Esophagus muscularis mucosa (tissue), 4 donors: ENCODE measurements around the gene CLCA1. TPM values are rescaled to one million over a fixed set of nuclear protein-coding genes. Genes with fewer than 3 reads are reported as not detected.

ENCODE experiments used
- DNase-seq: peaks from one replicate; pipeline ENCODE4 v3.0.0-alpha.2; 2017; ENCODE audit errors: extremely low spot score
- H3K27ac ChIP-seq, 4 donors: fragments of 200-600 bp; sonication (generic); replicated peaks in 1 of 4; 1 replicate in 3 of 4; 2 replicates in 1 of 4; pipeline ENCODE4 v1.5.1; 2016 to 2019; ENCODE audit warnings: mild to moderate bottlenecking in 1 of 4
- H3K27me3 ChIP-seq, 4 donors: fragments of 200-600 bp; sonication (generic); one replicate each; pipeline versions ENCODE4 v1.5.1 to v1.6.0; 2016 to 2019
- H3K36me3 ChIP-seq, 4 donors: fragments of 200-600 bp; sonication (generic); one replicate each; pipeline ENCODE4 v1.5.1; 2016 to 2019
- H3K4me1 ChIP-seq, 4 donors: fragments of 200-600 bp; sonication (generic); one replicate each; pipeline ENCODE4 v1.5.1; 2016 to 2019
- H3K4me3 ChIP-seq, 4 donors: fragments of 200-600 bp; sonication (generic); 1 replicate in 2 of 4; 2 replicates in 2 of 4; pipeline ENCODE4 v1.5.1; 2016 to 2019; ENCODE audit warnings: mild to moderate bottlenecking in 4 of 4, moderate library complexity in 1 of 4
- H3K9me3 ChIP-seq, 4 donors: fragments of 200-600 bp; sonication (generic); 1 replicate in 3 of 4; 2 replicates in 1 of 4; pipeline ENCODE4 v1.5.1; 2016 to 2019
- CTCF ChIP-seq, 3 experiments: fragments of 200-600 bp in 2 of 3; fragments of 450-650 bp in 1 of 3; sonication (generic) in 2 of 3; IDR thresholded peaks; one replicate each; pipeline ENCODE4 v1.5.1; 2017 to 2019; ENCODE audit warnings: antibody characterized with exemption in 3 of 3, mild to moderate bottlenecking in 2 of 3, moderate library complexity in 1 of 3
- EP300 ChIP-seq: sonication (generic); formaldehyde crosslinking; IDR thresholded peaks from one replicate; pipeline ENCODE4 v1.6.1; 2017; ENCODE audit warnings: antibody characterized with exemption
- POLR2A ChIP-seq: fragments of 450-650 bp; IDR thresholded peaks from one replicate; pipeline ENCODE4 v1.6.1; 2017; ENCODE audit warnings: antibody characterized with exemption, moderate library complexity, mild to moderate bottlenecking, low read depth
- POLR2AphosphoS5 ChIP-seq, 2 donors: sonication (generic); formaldehyde crosslinking; IDR thresholded peaks; one replicate each; pipeline ENCODE4 v1.6.1; 2017; ENCODE audit warnings: antibody characterized with exemption in 2 of 2
- WGBS: methylation state at CpG from one replicate; pipeline ENCODE4 v1.1.5; 2018; 5-methylcytosine and 5-hydroxymethylcytosine counted together
- intact Hi-C: fragments of 100-400 bp; cut with DNase I; formaldehyde crosslinking; loops from one replicate; pipeline ENCODE4 v1.15.1; 2023
- total RNA-seq, 4 donors: library from RNA; depleted of rRNA; stranded (reverse); fragments of >200 nt; gene quantifications; one replicate each; pipeline versions ENCODE4 v1.1.0 to v1.2.1, GENCODE V29; 2016

CLCA1 gene
- total RNA-seq, 4 donors from 2014 or later: 0.11 TPM; not detected in 3

GRCh38 chr1:86453664-86454063 is 15.1 kb upstream of the CLCA1 start:
- DNase-seq: no peak
- 76% methylated on average over 3 of the region's 3 CpGs for WGBS
- no peak for TF ChIP-seq CTCF (IDR thresholded peaks at IDR 0.05)
- no peak for TF ChIP-seq POLR2A
- no peak for TF ChIP-seq POLR2AphosphoS5 (IDR thresholded peaks at IDR 0.05)
- TF ChIP-seq EP300: no peak
- Histone ChIP-seq H3K27ac (no peak overlapping the region), H3K4me3 (no peak overlapping the region), H3K27me3 (no peaks in the 10 kb centered on the region), H3K9me3 (no peaks in the 10 kb centered on the region), H3K4me1 (no peaks in the 10 kb centered on the region), H3K36me3 (no peaks in the 10 kb centered on the region)
- intact Hi-C loops: no loop called here

GRCh38 chr1:86455073-86455472 is 13.7 kb upstream of the CLCA1 start:
- Histone ChIP-seq H3K9me3 (no peaks in the 10 kb centered on the region), H3K4me1 (no peaks in the 10 kb centered on the region), H3K36me3 (no peaks in the 10 kb centered on the region), H3K27me3 (no peaks in the 10 kb centered on the region), H3K27ac (no peak overlapping the region), H3K4me3 (no peak overlapping the region)
- no peak for DNase-seq
- intact Hi-C loops: no loop called here
- 69% methylated on average over 5 of the region's 5 CpGs for WGBS
- no peak for TF ChIP-seq POLR2AphosphoS5 (IDR thresholded peaks at IDR 0.05)
- TF ChIP-seq CTCF (IDR thresholded peaks at IDR 0.05): no peak
- TF ChIP-seq EP300: no peak
- TF ChIP-seq POLR2A: no peak

GRCh38 chr1:86460998-86461397 is 7.7 kb upstream of the CLCA1 start:
- WGBS: 18% methylated on average over 1 of the region's 1 CpG
- TF ChIP-seq POLR2AphosphoS5 (IDR thresholded peaks at IDR 0.05) (no peak), EP300 (no peak), POLR2A (no peak), CTCF (IDR thresholded peaks at IDR 0.05) (no peak)

GRCh38 chr1:86461482-86461881 is 7.2 kb upstream of the CLCA1 start:
- WGBS: 90% methylated on average over 3 of the region's 3 CpGs
- DNase-seq: no peak
- Histone ChIP-seq H3K4me1 (no peaks in the 10 kb centered on the region), H3K4me3 (no peak overlapping the region), H3K27ac (no peak overlapping the region), H3K36me3 (no peaks in the 10 kb centered on the region), H3K27me3 (no peaks in the 10 kb centered on the region), H3K9me3 (no peaks in the 10 kb centered on the region)
- intact Hi-C loops: no loop called here
- TF ChIP-seq EP300 (no peak), POLR2A (no peak), CTCF (IDR thresholded peaks at IDR 0.05) (no peak), POLR2AphosphoS5 (IDR thresholded peaks at IDR 0.05) (no peak)

More at GRCh38 chr1:86460998-86461397, 7.7 kb upstream of the CLCA1 start:
- no peaks in the 10 kb centered on the region for H3K4me1 ChIP-seq
- no peak overlapping the region for H3K27ac ChIP-seq
- H3K4me3 ChIP-seq: no peak overlapping the region
- no peaks in the 10 kb centered on the region for H3K27me3 ChIP-seq
- no peaks in the 10 kb centered on the region for H3K9me3 ChIP-seq
- no peak for DNase-seq
- intact Hi-C loops: no loop called here
- no peaks in the 10 kb centered on the region for H3K36me3 ChIP-seq

- intact Hi-C loops: no loop called here
- 95% methylated on average over 1 of the region's 1 CpG for WGBS
- Histone ChIP-seq H3K4me3 (no peak overlapping the region), H3K4me1 (no peaks in the 10 kb centered on the region), H3K9me3 (no peaks in the 10 kb centered on the region), H3K27ac (no peak overlapping the region), H3K36me3 (no peaks in the 10 kb centered on the region), H3K27me3 (no peaks in the 10 kb centered on the region)
- no peak for DNase-seq
- TF ChIP-seq POLR2A (no peak), POLR2AphosphoS5 (IDR thresholded peaks at IDR 0.05) (no peak), EP300 (no peak), CTCF (IDR thresholded peaks at IDR 0.05) (no peak)
Observed at GRCh38 chr1:86464819-86465218, 3.9 kb upstream of the CLCA1 start.
